ENCODE data around the gene OR2L3.
"Not testable (repeated sequence)": the region's sequence is repeated elsewhere in the genome, so short reads cannot be mapped to it uniquely, and the experiment has no call there.

The OR2L3 gene

GRCh38 chr1:248046536-248046935 is at the start of gene OR2L3:
TSS of gene OR2L3 (plus strand) at chr1:248046836. CDS start at chr1:248060682, 13,846 bp downstream.
- DNase-seq (ENCODE audit: low read depth): no peak

DNA sequence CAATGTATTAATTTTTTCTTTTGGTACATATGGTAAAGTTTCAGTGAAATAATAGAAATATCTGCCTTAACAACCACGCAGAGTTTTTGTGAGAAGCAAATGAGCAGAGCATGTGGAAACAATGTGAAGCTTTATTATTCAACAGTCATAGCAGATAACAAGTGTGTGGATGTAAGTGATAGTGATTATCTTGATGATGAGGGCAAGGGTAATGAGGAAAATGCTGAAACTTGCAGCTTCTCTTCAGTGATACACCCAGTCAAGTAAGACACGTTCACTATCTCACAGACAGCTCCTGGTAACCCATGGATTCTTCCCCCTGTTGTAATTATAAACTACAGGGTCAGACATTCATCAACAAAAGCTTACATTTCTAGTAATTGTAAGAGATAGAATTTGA is 47.8 kb upstream of the OR2L3 start:
- no peak for DNase-seq (ENCODE audit: low read depth)

- DNase-seq (ENCODE audit: low read depth): no peak
These were observed 46.5 kb upstream of the OR2L3 start for GRCh38 chr1:248000169-248000568.

DNA sequence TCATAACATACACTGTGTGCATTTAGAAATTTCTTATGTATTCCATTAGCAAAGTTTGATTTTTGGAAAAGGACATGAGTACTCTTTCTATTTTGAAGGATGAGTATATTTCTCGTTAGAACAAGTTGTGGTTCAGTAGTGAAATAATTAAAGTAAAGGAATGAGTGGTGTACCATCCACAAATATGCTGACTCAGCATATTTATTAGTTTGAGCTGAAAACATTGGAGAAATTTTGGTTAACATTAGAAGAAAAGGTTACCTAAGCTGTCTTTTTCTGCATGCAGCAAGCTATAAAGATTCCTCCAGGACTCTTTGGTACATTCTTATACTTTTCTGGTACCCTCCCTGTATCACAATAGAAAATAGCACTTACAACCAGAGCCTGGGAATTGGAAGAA is 38.9 kb upstream of the OR2L3 start:
- no peak for DNase-seq (ENCODE audit: low read depth)

GRCh38 chr1:248009681-248010080 is 37.0 kb upstream of the OR2L3 start:
- DNase-seq (ENCODE audit: low read depth): no peak

- DNase-seq (ENCODE audit: low read depth): no peak
These were observed 33.4 kb upstream of the OR2L3 start, which contains the start of gene OR2L5 for GRCh38 chr1:248013229-248013710. TSS of gene OR2L5 (plus strand) at chr1:248013660. CDS start at chr1:248021948, 8,288 bp downstream.

DNA sequence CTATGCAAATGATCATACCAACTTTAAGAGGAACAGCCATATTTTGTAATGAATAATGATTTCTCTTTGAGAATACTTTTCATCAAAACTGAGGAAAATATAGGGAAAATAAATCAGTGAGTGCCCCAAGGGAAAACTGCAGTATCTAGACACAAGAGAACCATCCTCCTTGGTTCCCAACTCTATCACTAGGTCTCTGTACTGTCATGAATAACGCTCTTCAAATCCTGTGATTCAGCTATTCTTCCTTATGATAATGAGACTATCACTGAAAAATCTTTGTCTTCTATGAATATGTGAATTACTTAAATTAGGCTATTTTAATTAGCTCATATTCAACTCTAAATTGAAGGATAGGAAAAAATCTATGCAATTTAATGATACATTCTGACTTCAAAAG is 30.8 kb upstream of the OR2L3 start:
- DNase-seq (ENCODE audit: low read depth): no peak

GRCh38 chr1:248029770-248030169 is 16.9 kb upstream of the OR2L3 start, which contains the start of gene OR2L2:
TSS of gene OR2L2 (plus strand) at chr1:248030070. CDS start at chr1:248038268, 8,198 bp downstream.
- no peak for DNase-seq (ENCODE audit: low read depth)

DNA sequence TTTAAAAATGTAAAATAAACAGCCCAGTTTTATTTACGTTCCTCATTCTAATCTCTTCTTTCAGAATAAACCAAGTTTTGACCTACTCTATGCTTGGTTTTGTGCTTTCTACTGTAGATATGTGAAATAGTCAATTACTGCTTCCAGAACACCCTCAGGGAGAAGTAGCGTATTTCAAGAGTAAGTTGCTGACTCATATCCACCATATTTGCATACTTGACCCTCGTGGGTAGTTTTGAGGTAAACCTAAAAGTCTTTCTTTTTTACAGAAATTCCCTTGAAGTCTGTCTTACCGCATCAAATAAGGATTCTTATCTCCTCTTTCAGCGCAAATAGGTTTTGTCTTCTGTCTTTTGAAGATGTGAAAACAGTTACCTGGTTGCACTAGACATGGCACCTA is 1.4 kb upstream of the OR2L3 start:
- no peak for DNase-seq (ENCODE audit: low read depth)

DNA sequence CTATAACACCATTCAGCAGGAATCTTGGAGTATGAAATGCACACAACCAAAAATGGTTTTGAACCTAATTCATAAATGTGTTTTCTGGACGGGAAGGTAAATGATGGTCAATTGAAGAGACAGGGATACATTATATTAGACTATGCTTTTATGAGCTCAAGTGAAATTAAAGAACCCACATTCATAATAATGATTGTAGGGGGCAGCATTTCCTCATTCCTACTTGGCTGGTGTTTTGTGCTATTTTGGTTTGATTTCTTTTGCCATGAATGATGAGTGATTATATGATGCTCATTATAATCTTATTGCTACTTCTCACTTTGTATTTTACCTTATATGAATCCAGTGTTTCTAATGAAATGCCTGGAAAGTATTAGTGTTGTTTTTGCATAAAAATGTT is 372 bp downstream of the OR2L3 start:
- DNase-seq (ENCODE audit: low read depth): no peak

DNA sequence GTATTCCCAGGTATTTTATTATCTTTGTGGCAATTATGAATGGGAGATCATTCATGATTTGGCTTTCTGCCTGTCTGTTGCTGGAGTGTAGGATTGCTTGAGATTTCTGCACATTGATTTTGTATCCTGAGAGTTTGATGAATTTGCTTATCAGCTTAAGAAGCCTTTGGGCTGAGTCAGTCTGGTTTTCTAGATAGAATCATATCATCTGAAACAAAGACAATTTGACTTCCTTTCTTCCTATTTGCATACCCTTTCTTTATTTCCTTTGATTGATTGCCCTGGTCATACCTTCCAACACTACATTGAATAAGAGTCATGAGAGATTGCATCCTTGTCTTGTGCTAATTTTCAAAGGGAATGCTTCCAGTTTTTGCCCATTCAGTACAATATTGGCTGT is 8.0 kb downstream of the OR2L3 start:
- DNase-seq (ENCODE audit: low read depth): no peak

DNA sequence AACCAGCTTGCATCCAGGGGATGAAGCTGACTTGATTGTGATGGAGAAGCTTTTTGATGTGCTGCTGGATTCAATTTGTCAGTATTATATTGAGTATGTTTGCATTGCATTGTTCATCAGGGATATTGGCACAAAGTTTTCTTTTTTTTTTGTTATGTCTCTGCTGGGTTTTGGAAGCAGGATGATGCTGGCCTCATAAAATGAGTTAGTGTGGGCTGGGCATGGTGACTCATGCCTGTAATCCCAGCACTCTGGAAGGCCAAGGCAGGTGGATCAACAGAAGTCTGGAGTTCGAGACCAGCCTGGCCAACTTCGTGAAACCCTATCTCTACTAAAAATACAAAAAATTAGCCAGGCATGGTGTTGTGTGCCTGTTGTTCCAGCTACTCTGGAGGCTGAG is 8.6 kb downstream of the OR2L3 start:
- DNase-seq (ENCODE audit: low read depth): no peak

DNA sequence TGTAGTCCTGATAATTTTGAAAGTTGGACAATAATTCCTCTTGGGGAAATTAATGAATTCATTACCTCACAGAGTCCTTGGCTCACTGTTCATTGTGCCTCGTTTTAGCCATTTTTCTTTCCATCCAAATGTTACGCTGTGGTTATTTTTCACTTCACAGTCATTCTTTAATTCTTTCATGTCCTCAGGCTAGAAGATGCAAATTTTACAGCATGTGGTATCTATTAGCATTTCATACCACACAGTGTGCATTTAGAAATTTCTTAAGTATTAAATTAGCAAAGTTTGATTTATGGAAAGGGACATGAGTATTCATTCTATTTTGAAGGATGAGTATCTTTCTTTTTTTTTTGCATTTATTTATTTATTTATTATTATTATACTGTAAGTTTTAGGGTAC is 18.4 kb downstream of the OR2L3 start:
- no peak for DNase-seq (ENCODE audit: low read depth)

- no peak for DNase-seq (ENCODE audit: low read depth)
These were observed 19.0 kb downstream of the OR2L3 start for GRCh38 chr1:248065604-248066003.

DNA sequence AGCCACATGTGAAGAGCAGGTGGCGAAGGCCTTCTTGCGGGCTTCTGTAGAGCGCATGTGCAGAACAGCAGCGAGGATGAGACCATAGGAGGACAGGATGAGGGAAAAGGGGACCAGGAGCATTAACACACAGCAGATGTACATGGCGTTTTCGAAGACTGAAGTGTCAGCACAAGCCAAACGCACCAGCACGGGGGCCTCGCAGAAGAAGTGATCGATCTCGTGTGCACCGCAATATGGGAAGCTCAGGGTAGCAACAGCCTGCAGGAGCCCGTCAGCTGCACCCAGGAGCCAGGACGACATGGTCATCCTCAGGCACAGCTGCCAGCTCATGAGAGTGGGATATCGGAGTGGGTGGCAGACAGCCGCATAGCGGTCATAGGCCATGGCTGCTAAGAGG is 37.2 kb downstream of the OR2L3 start:
- DNase-seq (ENCODE audit: low read depth): not testable (repeated sequence)

GRCh38 chr1:248094884-248095283 is 48.2 kb downstream of the OR2L3 start, which contains the start of gene OR2L13:
TSS of gene OR2L13 (plus strand) at chr1:248095184. CDS start at chr1:248099376, 4,192 bp downstream.
- no peak for DNase-seq (ENCODE audit: low read depth)

GRCh38 chr1:248098529-248098928 is 51.9 kb downstream of the OR2L3 start:
- no peak for DNase-seq (ENCODE audit: low read depth)

DNA sequence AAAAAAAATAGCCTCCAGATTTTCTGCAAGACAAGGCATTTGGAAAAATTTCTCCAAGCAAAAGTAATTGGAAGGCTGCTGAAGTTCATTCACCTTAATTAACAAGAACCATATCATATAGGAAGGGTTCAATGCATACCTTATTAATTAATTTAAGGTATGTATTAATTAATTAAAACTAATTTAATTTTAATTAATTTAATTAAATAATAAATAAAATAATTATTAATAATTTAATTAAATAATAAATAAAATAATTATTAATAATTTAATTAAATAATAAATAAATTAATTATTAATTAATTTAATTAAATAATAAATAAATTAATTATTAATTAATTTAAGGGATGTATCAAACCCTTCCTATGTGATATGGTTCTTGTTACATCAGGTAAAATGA is 56.2 kb downstream of the OR2L3 start:
- DNase-seq (ENCODE audit: low read depth): no peak

DNA sequence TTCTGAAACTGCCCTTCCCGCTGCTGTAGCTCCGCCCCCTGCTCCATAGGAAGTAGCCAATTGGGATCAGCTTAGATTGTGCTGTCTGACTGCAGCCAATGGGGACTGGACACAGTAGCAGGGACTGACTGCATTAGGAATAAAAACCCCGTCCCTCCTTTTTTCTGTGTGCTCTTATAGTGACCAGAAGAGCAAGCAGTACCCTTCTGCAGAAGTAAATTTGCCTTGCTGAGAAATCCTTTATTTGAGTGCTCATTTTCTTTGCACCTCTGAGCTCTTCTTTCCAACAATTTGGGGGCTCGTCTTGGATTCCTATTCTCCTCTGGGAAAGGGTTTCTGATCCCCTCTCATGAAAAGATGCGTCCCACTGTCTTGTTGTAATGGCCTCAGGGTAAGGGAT is 64.5 kb downstream of the OR2L3 start:
- DNase-seq (ENCODE audit: low read depth): no peak

Data from activated T-cell treated with anti-CD3 and anti-CD28 coated beads for 24 hours (primary cell).